ENCODE data around the gene SLFNL1. TPM values are rescaled to one million over a fixed set of nuclear protein-coding genes. Genes with fewer than 3 reads are reported as not detected.

Gene SLFNL1
- total RNA-seq, 1 experiment from 2014 or later = 0.03 TPM

GRCh38 chr1:41023279-41023990, 1.9 kb upstream of the SLFNL1 start:
- no peak for DNase-seq (ENCODE audit: low spot score)
- in situ Hi-C loops (cut with HindIII; ENCODE audit: low sequenced_read_pairs) = no loop called here

GRCh38 chr1:41022424-41022823, 899 bp upstream of the SLFNL1 start:
- DNase-seq (ENCODE audit: low spot score) = no peak
- in situ Hi-C loops (cut with HindIII; ENCODE audit: low sequenced_read_pairs) = no loop called here

GRCh38 chr1:41020654-41021053, 871 bp downstream of the SLFNL1 start:
- in situ Hi-C loops (cut with HindIII; ENCODE audit: low sequenced_read_pairs) = no loop called here

GRCh38 chr1:41020109-41020576, 1.4 kb downstream of the SLFNL1 start:
- in situ Hi-C loops (cut with HindIII; ENCODE audit: low sequenced_read_pairs) = no loop called here

More at GRCh38 chr1:41020654-41021053, 871 bp downstream of the SLFNL1 start:
- no peak for DNase-seq (ENCODE audit: low spot score)

GRCh38 chr1:41019353-41019745, 2.2 kb downstream of the SLFNL1 start:
- no peak for DNase-seq (ENCODE audit: low spot score)
- in situ Hi-C loops (cut with HindIII; ENCODE audit: low sequenced_read_pairs) = no loop called here

More at GRCh38 chr1:41020109-41020576, 1.4 kb downstream of the SLFNL1 start:
- no peak for DNase-seq (ENCODE audit: low spot score)

GRCh38 chr1:41018018-41018410, 3.5 kb downstream of the SLFNL1 start:
- in situ Hi-C loops (cut with HindIII; ENCODE audit: low sequenced_read_pairs) = no loop called here
- DNase-seq (ENCODE audit: low spot score) = no peak

GRCh38 chr1:41017141-41018017, 4.1 kb downstream of the SLFNL1 start:
- DNase-seq (ENCODE audit: low spot score) = no peak
- in situ Hi-C loops (cut with HindIII; ENCODE audit: low sequenced_read_pairs) = no loop called here

- peak; percentile 46 for DNase-seq (ENCODE audit: low spot score)
- in situ Hi-C loops (cut with HindIII; ENCODE audit: low sequenced_read_pairs) = no loop called here
These were observed 5.5 kb downstream of the SLFNL1 start for GRCh38 chr1:41015897-41016470.

- no peak for DNase-seq (ENCODE audit: low spot score)
- in situ Hi-C loops (cut with HindIII; ENCODE audit: low sequenced_read_pairs) = no loop called here
These were observed 6.1 kb downstream of the SLFNL1 start for GRCh38 chr1:41015281-41015896.

- in situ Hi-C loops (cut with HindIII; ENCODE audit: low sequenced_read_pairs) = no loop called here
- DNase-seq (ENCODE audit: low spot score) = no peak
These were observed 6.7 kb downstream of the SLFNL1 start for GRCh38 chr1:41014871-41015270.

GRCh38 chr1:41013796-41014195, 7.7 kb downstream of the SLFNL1 start:
- in situ Hi-C loops (cut with HindIII; ENCODE audit: low sequenced_read_pairs) = no loop called here
- DNase-seq (ENCODE audit: low spot score) = no peak

- no peak for DNase-seq (ENCODE audit: low spot score)
- in situ Hi-C loops (cut with HindIII; ENCODE audit: low sequenced_read_pairs) = no loop called here
These were observed 8.5 kb downstream of the SLFNL1 start for GRCh38 chr1:41013024-41013423.

- no peak for DNase-seq (ENCODE audit: low spot score)
- in situ Hi-C loops (cut with HindIII; ENCODE audit: low sequenced_read_pairs) = no loop called here
These were observed 11.2 kb downstream of the SLFNL1 start for GRCh38 chr1:41010345-41010744.

GRCh38 chr1:41009466-41009865, 12.1 kb downstream of the SLFNL1 start:
- DNase-seq (ENCODE audit: low spot score) = no peak
- in situ Hi-C loops (cut with HindIII; ENCODE audit: low sequenced_read_pairs) = no loop called here

GRCh38 chr1:41006942-41007865, 14.3 kb downstream of the SLFNL1 start:
- in situ Hi-C loops (cut with HindIII; ENCODE audit: low sequenced_read_pairs) = no loop called here
- no peak for DNase-seq (ENCODE audit: low spot score)

- no peak for DNase-seq (ENCODE audit: low spot score)
- in situ Hi-C loops (cut with HindIII; ENCODE audit: low sequenced_read_pairs) = no loop called here
These were observed 15.6 kb downstream of the SLFNL1 start for GRCh38 chr1:41005876-41006275.

- DNase-seq (ENCODE audit: low spot score) = peak; percentile 88
- in situ Hi-C loops (cut with HindIII; ENCODE audit: low sequenced_read_pairs) = no loop called here
These were observed 17.8 kb downstream of the SLFNL1 start for GRCh38 chr1:41003640-41004220.

- DNase-seq (ENCODE audit: low spot score) = no peak
- in situ Hi-C loops (cut with HindIII; ENCODE audit: low sequenced_read_pairs) = no loop called here
These were observed 18.3 kb downstream of the SLFNL1 start for GRCh38 chr1:41003127-41003639.
